ENCODE measurements around the gene RIBC1.

The RIBC1 gene

DNA sequence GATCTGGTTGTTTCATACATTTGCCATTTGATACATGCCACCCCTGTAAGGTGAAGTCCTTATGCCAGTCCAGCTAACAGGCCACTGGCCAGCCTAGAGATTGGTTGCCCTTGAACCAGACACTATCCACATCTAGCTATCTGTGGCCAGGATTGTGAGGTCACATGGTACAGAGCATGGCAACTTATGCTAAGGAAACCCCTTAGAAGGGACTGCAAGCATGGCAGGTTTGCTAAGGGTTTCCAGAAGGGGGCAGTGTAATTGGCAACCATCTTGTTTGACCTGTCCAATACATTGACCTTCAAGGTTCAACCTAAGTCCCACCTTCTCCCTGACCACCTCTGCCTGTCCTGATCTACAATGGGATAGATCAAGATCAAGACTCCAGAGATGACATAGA lies 47.8 kb upstream of the RIBC1 start:
- no peak for TF ChIP-seq EZH2phosphoT487 (IDR thresholded peaks at IDR 0.05; ENCODE audit: borderline replicate concordance, low read length)
- TF ChIP-seq, protein P1, sequence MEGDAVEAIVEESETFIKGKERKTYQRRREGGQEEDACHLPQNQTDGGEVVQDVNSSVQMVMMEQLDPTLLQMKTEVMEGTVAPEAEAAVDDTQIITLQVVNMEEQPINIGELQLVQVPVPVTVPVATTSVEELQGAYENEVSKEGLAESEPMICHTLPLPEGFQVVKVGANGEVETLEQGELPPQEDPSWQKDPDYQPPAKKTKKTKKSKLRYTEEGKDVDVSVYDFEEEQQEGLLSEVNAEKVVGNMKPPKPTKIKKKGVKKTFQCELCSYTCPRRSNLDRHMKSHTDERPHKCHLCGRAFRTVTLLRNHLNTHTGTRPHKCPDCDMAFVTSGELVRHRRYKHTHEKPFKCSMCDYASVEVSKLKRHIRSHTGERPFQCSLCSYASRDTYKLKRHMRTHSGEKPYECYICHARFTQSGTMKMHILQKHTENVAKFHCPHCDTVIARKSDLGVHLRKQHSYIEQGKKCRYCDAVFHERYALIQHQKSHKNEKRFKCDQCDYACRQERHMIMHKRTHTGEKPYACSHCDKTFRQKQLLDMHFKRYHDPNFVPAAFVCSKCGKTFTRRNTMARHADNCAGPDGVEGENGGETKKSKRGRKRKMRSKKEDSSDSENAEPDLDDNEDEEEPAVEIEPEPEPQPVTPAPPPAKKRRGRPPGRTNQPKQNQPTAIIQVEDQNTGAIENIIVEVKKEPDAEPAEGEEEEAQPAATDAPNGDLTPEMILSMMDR (IDR thresholded peaks at IDR 0.05; ENCODE audit: low read depth, low read length, poor library complexity, severe bottlenecking): peak; percentile 42
- Histone ChIP-seq H3K27me3 (ENCODE audit: control insufficient read depth, low read length) (no peaks in the 10 kb centered on the region), H3K4me3 (ENCODE audit: low read length) (no peak overlapping the region), H3K36me3 (ENCODE audit: control insufficient read depth, low read length) (peaks cover 17% of the 10 kb centered on the region), H3K4me1 (ENCODE audit: control insufficient read depth, low read length) (no peaks in the 10 kb centered on the region), H3F3A (ENCODE audit: control insufficient read depth, insufficient read depth) (no peaks in the 10 kb centered on the region), H3K4me2 (ENCODE audit: low read length) (no peak overlapping the region), H3K9me3 (ENCODE audit: control insufficient read depth, insufficient read depth, low read length) (no peaks in the 10 kb centered on the region), H4K20me1 (ENCODE audit: control insufficient read depth, insufficient read depth, low read depth, low read length) (no peaks in the 10 kb centered on the region), H3K79me2 (ENCODE audit: control insufficient read depth, low read length) (no peaks in the 10 kb centered on the region), H3K27ac (ENCODE audit: low read depth, low read length) (no peak overlapping the region), H3K9me2 (replicated peaks; ENCODE audit: control insufficient read depth, low read length) (no peaks in the 10 kb centered on the region)

DNA sequence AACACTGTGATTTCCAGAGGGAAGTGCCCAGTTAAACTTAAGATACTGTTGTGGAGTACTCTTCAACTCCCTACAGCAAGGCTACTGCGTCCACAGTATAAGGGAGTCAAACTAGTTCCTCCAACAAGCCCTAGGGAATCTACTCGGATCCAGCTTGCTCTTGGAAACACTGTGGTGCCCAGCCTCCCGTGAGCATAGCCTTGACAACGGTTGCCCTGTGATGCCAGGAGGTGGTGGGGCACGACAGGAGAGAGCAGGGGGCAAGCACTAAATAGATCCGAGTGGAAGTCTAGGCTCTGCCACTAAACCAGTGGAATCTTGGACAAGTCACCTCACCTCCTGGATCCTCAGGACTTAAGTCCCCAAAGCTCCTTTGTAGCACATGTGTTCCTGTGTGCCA lies 45.8 kb upstream of the RIBC1 start:
- no peaks in the 10 kb centered on the region for H4K20me1 ChIP-seq (ENCODE audit: control insufficient read depth, insufficient read depth, low read depth, low read length)
- no peaks in the 10 kb centered on the region for H3K9me2 ChIP-seq (replicated peaks; ENCODE audit: control insufficient read depth, low read length)
- no peaks in the 10 kb centered on the region for H3K9me3 ChIP-seq (ENCODE audit: control insufficient read depth, insufficient read depth, low read length)
- no peaks in the 10 kb centered on the region for H3K79me2 ChIP-seq (ENCODE audit: control insufficient read depth, low read length)
- H3F3A ChIP-seq (ENCODE audit: control insufficient read depth, insufficient read depth): no peaks in the 10 kb centered on the region
- no peak overlapping the region for H3K27ac ChIP-seq (ENCODE audit: low read depth, low read length)
- H3K4me2 ChIP-seq (ENCODE audit: low read length): no peak overlapping the region
- H3K4me3 ChIP-seq (ENCODE audit: low read length): no peak overlapping the region
- TF ChIP-seq, protein P1 (IDR thresholded peaks at IDR 0.05; ENCODE audit: low read depth, low read length, poor library complexity, severe bottlenecking): no peak
- TF ChIP-seq EZH2phosphoT487 (IDR thresholded peaks at IDR 0.05; ENCODE audit: borderline replicate concordance, low read length): no peak
- H3K36me3 ChIP-seq (ENCODE audit: control insufficient read depth, low read length): peaks cover 30% of the 10 kb centered on the region
- H3K27me3 ChIP-seq (ENCODE audit: control insufficient read depth, low read length): no peaks in the 10 kb centered on the region
- no peaks in the 10 kb centered on the region for H3K4me1 ChIP-seq (ENCODE audit: control insufficient read depth, low read length)

DNA sequence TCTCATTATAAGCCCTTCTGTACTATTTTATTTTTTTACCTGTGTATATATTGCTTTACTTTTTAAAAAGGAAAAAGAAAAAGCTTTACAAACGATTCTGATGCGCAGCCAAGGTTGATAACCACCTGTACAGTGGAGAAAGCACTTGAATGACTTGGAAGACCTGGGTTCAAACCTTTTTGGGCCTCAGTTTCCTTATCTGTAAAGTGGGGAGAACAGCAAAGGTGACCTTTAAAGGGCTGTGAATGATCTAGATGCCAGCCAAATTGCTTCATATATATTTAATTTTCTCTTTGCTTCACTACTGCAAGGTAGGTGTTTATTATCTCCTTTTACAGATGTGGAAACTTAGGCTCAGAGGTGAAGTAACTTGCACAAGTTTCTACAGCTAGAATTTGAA lies 45.2 kb upstream of the RIBC1 start:
- Histone ChIP-seq H3K27me3 (ENCODE audit: control insufficient read depth, low read length) (no peaks in the 10 kb centered on the region), H4K20me1 (ENCODE audit: control insufficient read depth, insufficient read depth, low read depth, low read length) (no peaks in the 10 kb centered on the region), H3K36me3 (ENCODE audit: control insufficient read depth, low read length) (peaks cover 35% of the 10 kb centered on the region), H3K4me2 (ENCODE audit: low read length) (no peak overlapping the region), H3K27ac (ENCODE audit: low read depth, low read length) (no peak overlapping the region), H3K4me3 (ENCODE audit: low read length) (no peak overlapping the region), H3F3A (ENCODE audit: control insufficient read depth, insufficient read depth) (no peaks in the 10 kb centered on the region), H3K9me2 (replicated peaks; ENCODE audit: control insufficient read depth, low read length) (no peaks in the 10 kb centered on the region), H3K79me2 (ENCODE audit: control insufficient read depth, low read length) (no peaks in the 10 kb centered on the region), H3K9me3 (ENCODE audit: control insufficient read depth, insufficient read depth, low read length) (no peaks in the 10 kb centered on the region), H3K4me1 (ENCODE audit: control insufficient read depth, low read length) (no peaks in the 10 kb centered on the region)
- TF ChIP-seq, protein P1 (IDR thresholded peaks at IDR 0.05; ENCODE audit: low read depth, low read length, poor library complexity, severe bottlenecking): no peak
- no peak for TF ChIP-seq EZH2phosphoT487 (IDR thresholded peaks at IDR 0.05; ENCODE audit: borderline replicate concordance, low read length)
